KG1 (cell line): ENCODE measurements around the gene SESN1.
"Not testable (repeated sequence)": the region's sequence is repeated elsewhere in the genome, so short reads cannot be mapped to it uniquely, and the experiment has no call there.

Experiments used
- DNase-seq: peaks from one replicate; lab custom pipeline; 2025; lab: John Stamatoyannopoulos, UW

SESN1 gene

DNA sequence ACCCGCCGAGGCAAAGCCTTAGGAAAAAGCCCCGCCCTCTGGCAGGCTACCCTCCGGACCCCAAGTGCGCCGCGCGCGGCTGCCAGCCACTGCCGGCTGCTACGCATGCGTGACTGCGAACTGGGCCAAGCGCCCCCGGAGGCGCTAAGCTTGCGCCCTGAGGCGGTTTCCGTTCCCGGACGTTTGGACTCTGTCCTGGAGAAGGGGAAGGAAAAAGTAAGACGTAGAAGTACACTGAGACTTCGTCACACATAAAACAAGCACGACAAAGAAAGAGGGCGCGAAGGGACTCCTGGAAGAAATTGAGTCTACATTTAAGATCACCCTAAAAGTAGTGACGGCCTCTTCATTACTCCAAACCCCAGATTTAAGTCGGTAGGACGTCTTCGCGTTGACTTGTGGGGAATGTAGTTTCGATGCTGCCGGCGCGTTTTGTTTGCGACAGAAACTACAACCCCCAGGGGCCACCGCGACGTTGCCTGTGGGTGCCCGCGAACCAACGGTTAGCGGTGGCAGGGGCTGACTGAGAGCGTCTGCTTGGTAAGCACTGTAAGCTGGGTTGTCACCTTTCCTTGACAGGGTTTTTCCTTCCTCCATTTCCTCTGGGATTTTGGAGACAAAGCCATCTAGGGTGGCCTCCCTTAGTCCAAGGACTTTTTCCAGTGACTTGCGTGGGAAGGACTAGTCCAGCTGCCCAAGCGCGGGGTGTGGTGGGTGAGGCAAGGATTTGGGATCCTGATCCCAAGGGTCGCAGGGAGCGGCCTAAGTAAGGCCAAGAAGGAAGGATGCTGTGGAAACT lies 589 bp upstream of the SESN1 start, which contains the start of gene CEP57L1:
CEP57L1 (plus strand) TSS at position 472 of the 799 bp plus-strand sequence. CDS start 49,715 bp downstream, outside the sequence.
- DNase-seq: peak; percentile 99

DNA sequence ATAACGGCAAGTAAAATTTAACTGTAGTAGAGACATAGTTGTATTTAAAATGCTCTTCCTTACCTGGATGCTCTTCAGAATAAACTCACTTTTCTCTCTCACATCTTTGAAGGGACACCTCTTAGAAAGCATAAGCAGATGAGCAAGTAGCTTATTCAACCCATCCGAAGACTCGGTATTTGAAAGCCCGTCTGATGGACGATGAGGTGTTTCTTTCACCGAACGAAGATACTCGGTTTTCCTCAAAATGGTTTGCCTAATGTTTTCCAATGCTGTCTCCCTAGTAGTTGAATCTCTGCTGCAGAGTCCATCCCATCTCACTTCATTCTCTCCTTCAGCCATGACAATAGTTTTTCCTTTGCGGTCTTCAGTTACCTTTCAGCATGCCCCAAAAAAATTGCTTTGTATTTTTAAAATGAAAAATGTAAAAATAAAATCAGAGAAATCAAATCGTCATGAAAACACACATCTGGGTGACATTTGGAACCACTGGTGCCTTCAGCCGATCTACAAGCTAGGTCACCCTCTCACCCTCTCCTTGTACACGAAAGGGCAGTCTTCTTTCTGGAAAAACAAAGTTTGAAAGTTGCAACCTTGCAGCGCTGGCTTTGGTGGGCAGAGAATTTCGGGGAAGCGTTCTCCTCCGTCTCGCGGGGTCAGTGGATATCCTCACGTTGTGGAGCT lies 772 bp downstream of the SESN1 start:
- DNase-seq: no peak

DNA sequence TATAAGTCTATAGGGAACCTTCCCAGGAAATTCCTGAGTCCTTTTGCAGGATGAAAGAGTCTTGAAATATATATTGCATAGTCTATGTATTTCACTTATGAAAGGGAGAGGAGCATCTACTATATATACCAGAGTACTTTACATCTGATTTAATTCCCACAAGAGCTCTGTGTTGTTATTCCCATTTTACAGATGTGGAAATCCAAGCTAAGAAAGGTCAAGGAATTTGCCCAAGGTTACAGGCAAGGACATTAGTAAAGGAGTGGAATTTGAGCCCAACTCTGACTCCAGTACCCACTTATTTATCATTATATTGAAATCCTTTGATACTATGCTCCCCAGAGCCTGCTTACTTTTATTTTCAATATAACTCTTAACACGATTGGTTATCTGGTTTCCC lies 2.6 kb downstream of the SESN1 start:
- DNase-seq: no peak

DNA sequence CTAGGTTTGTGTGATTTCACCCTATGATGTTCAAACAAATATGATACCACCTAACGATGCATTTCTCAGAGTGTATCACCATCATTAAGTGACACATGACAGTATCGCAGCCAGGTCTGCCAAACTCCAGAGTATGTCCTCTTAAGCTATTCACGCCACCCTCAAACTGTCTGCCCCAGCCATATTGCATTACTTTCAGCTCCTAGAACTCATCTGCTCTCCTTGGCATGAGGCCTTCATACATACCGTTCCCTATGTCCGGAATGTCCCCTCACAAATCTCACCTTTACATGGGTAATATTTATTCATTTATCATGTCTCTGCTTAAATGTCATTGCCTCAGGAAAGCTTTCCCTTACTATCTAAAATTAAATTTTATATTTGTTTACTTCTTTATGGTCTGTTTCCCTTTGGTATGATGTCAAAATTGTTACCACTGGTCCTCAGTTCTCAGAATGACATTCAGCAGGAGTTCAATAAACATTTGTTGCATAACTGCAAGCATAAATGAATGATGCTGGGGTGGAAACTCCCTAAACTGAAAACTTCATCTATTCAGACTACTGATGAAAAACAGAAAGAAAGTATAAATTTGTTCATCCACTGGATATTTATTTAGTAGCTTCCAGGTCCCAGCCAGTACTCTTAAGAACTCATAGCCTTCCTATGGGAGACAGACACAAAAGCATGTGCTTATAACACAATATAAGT lies 3.2 kb downstream of the SESN1 start:
- DNase-seq: no peak

DNA sequence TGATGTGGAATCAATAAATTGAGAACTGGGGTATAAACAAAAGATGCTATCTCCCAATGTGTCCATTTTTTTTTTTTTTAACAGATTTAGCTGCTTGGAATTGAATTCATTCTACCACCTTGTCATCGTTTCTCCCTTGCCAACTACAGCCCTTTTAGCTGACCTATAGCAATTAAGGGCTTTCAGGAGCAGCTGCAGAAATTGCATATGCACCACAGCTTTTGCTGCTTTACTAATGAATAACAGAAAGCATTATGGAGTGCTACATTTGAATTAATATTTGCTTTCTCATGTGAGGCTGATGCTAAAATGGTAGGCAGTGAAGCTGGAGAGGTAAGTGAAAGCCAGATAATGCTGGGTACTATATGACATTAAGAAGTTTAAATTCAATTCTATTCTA lies 5.7 kb downstream of the SESN1 start:
- DNase-seq: no peak

DNA sequence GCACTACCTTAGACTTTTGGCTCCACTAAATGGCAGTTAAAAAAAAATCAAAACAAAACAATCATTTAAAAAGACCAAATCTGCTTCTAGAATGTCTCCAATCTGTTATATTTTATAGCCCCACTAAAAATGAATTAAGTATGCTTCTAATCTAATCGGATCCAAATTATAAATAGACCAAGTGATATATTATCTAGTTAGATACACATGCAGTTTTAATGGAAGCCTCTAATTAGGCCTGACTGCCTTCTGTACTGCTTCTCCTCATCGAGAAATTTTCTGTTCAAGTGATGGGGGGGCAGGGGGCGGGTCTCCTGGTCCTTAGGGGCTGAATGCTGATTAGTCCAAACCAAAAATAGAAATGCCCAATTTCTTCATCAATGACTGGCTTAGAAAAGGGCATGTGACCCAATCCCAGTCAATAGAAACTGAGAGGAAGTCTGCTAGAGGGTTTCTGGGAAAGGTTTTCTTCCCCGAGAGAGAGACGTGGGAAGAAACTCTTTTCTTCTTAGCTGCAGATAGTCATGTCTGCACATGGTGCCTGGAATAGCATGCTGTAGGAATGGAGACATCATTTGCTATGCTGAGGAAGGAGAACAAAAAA lies 6.9 kb downstream of the SESN1 start:
- DNase-seq: no peak

DNA sequence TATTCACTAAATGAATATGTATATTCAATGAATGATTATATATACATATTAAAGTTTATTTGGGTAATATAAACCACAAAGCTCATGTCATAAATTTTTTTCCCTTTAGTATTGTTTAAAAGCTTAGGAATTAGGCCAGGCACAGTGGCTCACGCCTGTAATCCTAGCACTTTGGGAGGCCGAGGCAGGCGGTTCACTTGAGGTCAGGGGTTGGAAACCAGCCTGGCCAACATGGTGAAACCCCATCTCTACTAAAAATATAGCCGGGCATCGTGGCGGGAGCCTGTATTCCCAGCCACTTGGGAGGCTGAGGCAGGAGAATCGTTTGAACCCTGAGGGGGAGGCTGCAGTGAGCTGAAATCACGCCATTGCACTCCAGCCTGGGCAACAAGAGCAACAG lies 10.5 kb downstream of the SESN1 start:
- DNase-seq: not testable (repeated sequence)

DNA sequence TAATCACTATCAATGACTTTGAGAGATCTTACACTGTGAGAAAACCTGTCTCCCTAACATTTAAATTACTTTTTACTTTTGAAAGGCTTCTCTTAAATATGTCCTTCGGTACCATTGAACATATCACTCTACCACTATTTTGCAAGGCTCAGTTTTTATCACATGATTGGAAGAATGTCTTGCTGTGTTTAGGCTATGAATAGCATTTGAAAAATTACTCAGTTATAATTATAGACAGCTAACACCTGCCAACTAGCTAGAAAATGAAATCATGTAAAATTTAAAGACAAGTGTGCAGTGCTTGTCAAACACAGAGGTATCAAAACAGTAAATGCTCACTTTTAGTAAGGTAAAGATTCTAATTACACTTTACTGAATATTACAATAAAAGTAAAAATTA lies 11.0 kb downstream of the SESN1 start:
- DNase-seq: no peak

DNA sequence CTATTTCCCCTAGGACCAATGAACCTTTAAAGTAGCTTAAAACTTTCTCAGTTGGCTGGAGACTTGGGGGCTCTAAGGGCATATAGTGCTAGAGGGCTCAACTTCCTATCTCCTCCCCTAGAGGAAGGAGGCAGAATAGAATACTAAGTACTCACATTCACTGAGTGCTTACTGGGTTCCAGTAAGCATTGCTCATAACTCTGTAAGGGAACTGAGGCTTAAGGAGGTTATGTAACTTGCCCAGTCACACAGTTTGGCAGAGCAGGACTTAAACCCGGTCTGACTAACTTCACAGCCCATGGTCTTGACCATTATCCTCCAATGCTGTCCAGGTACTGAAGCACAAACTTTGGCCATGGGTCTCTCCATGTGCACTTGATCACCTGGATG lies 12.5 kb downstream of the SESN1 start:
- no peak for DNase-seq

DNA sequence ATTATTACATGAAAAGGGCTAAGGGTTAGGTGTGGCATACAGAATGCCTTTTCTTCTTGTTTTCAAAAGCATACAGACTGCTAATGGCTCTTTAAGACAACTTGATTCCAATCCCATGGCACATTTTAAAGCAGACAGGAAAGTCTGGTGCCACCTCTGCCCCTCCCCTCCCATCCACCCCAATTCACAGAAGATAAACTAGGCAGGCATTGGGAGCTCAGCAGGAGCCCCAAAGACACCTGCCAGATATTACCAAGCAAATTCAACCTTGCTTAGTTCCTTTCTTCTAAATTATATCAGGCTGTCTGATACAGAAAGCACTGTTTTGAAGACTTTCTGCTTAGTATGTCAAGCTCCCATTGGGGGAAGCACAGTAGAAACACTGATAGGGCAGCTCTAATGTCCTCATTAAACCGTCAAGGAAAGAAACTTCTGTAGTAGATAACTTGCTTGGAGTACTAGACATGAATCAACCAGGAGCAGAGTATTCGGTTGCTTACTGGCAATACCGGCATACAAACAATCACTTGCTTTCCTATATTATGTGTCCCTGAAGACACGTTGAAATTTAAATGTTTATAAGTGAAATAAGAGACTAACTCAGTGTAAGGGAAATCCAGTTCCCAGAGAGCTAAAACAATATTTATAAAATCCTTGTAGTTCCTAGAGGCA lies 13.0 kb downstream of the SESN1 start:
- no peak for DNase-seq

DNA sequence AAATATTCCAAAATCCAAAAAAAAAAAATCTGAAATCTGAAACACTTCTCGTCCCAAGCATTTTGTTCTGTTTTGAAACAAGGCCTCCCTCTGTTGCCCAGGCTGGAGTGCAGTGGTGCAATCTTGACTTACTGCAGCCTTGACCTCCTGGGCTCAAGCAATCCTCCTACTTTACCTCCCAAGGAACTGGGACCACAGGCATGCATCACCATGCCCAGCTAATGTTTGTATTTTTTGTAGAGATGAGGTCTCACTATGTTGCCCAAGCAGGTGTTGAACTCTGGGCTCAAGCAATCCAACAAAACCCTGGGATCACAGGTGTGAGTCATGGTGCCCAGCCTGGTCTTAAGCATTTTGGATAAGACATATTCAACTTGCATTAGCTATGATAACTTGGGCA lies 13.6 kb downstream of the SESN1 start:
- no peak for DNase-seq

DNA sequence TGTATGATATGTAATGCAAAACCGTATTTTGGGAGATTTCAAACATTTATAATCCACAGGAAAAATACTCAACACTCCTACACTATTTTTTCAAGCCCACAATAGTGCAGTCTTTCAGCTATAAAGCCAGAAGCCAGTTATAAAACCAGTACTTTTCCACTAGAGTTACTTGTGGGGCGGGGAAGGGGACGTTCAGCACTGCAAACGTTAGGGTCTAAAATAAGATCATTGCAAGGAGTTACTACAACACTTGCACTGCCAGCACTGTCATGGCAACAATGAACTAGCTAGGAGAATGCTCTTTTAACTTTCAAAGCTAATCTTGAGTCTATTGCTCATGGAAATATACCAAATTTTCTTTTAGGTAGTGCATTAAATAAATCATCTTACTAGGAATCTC lies 14.7 kb downstream of the SESN1 start:
- DNase-seq: no peak

DNA sequence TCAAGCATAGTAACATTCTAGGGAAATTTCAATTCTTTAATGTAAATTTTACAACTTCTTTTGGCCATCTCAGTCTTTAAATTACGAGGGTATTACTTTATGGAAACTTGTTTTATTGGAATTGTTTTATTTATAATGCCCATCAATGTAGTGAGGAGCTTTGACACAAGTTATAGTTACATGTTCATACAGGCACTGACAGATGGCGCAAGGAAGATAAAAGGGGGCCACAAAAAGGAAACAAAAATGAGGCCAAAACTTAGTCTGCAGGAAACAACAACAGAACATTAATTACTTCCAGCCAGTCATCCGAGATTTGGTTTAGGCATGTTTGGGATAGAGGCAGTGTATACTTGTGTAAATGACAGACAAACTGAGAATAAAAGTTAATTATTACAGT lies 18.3 kb downstream of the SESN1 start:
- DNase-seq: no peak

DNA sequence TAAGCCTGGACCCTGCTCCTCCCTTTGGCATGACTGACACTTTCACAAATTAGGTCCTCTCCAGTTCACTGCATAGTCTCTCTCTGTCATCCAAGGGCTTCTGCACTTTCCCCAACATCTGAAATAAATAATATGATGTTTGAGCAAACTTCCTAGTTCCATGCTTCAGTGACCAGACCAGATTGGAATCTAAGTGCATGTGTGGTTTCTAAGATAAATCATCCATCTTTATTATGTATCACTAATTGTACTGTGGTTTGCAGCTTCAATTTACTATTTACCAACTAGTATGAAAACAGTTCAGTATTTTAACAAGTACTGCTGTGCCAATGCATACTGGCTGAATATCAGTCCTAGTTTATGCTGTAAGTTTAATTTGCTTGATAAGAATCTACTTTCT lies 18.7 kb downstream of the SESN1 start:
- DNase-seq: no peak

DNA sequence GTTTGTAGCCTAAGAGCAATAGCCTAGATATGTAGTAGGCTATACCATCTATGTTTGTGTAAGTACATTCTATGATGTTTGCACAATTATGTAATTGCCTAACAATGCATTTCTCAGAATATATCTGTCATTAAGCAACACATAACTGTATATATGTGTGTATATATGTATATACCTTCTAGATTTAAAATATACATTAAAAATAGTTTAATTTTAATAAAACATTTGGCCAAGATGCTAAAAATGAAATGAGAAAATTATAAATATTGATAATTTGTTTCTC lies 20.6 kb downstream of the SESN1 start:
- DNase-seq: no peak

DNA sequence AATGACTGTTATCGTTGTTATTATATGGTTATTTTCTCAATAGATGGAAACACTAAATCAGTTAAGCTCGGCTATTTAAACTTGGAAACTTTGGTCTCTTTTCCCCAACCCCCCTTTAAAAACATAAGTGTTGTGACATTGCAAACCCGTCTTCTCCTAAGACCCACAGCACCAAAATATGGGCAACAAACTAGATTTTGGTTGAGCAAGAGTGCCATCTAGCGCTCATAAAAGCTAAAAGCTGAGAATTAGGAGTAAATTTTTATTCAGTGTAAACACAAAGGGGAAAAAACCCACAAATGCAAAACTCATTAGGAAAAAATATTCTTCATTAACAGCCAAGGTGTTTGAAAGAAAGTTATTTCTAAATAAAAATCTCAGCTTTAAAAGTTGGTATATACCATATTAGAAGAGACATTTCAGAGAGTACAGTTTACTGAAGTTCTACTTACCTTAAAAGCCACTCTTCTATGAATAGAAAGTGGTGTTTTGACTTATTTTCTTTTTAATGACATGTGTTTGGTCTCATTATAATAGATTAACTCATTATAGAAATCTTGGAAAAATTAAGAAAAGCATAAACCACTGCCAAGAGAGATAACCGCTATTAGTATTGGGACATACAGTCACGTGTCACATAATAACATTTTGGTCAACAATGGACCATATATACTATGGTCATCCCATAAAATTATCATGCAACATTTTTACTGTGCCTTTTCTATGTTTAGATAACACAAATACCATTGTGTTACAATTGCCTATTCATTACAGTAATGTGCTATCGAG lies 21.1 kb downstream of the SESN1 start:
- peak; percentile 77 for DNase-seq

DNA sequence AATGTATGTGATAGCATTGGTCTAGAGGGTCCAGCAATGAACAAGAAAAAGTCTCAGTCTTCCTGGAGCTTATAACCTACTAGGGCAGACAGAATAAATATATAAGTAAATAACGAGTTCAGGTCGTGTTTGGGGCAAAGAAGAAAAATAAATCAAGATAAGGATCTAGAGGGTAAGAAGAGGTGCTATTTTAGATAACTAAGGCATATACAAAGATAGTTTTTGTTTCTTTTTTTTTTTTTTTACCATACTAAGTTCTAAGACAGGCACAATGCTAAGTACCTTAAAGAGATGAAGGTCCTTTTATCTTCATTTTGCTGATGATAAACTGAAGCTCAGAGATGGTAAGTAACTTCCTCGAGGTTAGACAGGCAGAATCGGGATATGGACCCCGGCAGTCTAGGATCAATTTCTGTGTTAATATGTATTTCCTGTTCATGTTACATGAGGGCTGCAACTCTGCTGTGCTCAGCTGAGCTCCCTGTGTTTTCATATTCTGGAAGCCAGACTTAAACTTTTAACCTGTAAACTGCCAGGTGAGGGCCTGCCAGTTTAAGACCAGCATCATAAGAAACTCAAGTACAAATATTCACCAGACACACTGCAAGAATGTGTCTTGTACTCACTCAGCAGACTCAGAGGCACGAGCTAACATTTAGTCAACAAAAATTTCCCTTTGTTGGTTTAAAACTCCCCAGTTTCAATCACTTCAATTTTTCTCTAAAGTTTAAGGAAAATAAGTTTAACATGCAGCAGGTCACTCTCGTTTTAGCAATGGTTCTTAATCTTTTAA lies 23.3 kb downstream of the SESN1 start:
- DNase-seq: no peak

DNA sequence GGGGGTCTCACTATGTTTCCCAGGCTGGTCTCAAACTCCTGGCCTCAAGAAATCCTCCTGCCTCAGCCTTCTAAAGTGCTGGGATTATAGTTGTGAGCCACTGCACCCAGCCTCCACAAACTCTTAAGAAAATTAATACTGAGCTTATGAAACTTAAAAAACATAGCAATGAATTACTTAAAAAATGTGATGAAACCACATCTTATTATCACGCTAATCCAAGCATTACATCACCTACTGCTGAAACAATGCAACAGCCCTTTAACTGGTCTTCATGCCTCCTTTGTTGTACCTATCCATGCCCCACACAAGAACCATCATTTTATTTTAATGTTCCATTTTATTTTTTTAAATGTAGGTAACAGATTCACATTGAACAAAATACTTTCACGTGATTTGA lies 24.9 kb downstream of the SESN1 start:
- DNase-seq: no peak

DNA sequence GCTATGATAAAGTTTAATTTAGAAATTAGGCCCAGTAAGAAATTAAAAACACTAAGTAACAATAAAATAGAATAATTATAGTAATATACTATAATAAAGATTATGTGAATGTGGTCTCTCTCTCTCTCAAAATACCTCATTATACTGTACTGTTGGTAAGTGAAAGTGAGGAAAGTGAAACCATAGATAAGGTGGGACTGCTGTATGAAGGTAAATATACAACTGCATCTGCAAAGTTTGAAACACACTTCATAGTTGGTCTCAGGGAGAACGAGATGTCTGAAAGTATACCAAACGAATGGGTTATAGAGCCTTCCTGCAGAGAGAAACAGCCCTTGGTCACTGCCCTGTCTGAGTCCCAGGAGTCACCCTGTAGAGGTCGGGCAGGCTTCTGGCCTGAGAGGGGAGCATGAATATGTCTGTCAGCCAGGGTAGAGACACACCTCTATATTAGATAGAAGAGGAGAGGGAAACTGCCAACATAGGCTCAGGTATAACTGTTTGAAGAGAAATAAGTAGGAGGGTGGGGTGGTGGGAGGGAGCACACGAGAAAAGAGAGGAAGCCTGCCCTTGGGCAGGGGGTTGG lies 31.8 kb downstream of the SESN1 start:
- no peak for DNase-seq

DNA sequence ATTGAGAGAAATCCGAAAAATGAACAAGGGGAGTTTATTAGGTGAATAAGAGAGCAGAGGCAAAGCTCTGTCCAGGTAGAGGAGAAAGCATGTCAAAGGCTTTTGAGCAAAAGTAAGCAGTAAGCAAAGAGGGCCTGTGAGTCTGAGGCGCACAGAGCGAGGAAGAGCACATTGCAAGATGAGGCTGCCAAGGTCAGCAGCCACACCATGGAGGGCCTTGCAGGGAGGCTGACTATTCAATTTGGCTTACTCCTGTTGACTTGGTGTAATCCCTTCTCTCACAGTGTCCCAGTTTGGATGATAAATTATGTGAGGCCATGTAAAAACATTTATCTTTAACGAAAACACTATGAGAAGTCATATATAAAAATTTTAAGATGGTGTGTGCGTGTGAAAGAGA lies 32.4 kb downstream of the SESN1 start:
- DNase-seq: no peak
